ENCODE results near the gene ATP2B3. TPM values are rescaled to one million over a fixed set of nuclear protein-coding genes. Genes with fewer than 3 reads are reported as not detected.

ATP2B3 gene
- total RNA-seq, 1 donor from 2014 or later: 0.43 TPM

DNA sequence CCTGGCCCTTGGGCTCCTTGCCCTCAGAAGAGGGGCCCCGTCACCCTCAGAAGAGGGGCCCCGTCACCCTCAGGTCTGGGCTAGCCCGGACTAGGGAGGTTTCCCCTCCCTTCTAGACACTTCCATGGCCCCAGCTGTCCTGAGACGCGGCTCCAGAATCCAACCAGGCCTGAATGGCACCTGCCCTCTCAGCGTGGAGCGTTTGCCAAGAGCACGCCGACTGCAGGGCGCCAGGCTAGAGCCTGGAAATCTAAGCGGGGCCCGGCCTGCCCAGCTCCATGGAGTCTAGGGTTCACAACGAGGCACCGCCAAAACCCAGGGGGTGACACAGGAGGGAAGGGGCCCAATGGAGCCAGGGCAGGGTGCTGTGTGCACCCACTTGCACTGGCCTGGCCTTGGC lies 7.8 kb upstream of the ATP2B3 start:
- no peaks in the 10 kb centered on the region for H3K9me3 Mint-ChIP-seq
- H3K36me3 Mint-ChIP-seq: no peaks in the 10 kb centered on the region
- no peaks in the 10 kb centered on the region for H3K27me3 Mint-ChIP-seq
- DNase-seq (ENCODE audit: extremely low spot score, unreplicated experiment): no peak
- no peak overlapping the region for H3K4me3 Mint-ChIP-seq
- no peaks in the 10 kb centered on the region for H3K4me1 Mint-ChIP-seq (ENCODE audit: unreplicated experiment)
- no peak overlapping the region for H3K27ac Mint-ChIP-seq
- no peak for TF ChIP-seq CTCF (conservative IDR thresholded peaks at IDR 0.05)

DNA sequence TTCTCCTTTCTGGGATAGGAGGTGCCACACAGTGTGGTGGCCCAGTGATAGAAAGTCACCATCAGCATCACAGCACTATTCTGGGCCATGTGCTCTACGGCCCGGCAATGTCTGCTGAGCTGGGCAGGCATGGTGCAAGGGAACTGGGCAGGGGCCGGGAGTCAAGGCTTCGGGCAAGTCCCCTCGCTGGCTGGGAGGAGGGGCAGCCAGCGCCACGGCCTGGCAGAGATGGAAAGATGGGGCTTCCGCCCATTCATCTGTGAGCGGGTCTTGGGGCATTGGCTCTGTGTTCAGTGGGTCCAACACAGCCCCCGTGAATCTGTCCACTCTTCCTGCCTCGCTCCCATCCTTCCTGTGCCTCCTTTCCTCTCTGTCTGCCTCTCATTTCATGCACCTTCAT lies 7.1 kb upstream of the ATP2B3 start:
- peaks cover 4% of the 10 kb centered on the region for H3K27me3 Mint-ChIP-seq
- H3K27ac Mint-ChIP-seq: no peak overlapping the region
- no peaks in the 10 kb centered on the region for H3K4me1 Mint-ChIP-seq (ENCODE audit: unreplicated experiment)
- no peaks in the 10 kb centered on the region for H3K9me3 Mint-ChIP-seq
- DNase-seq (ENCODE audit: extremely low spot score, unreplicated experiment): no peak
- H3K36me3 Mint-ChIP-seq: no peaks in the 10 kb centered on the region
- no peak for TF ChIP-seq CTCF (conservative IDR thresholded peaks at IDR 0.05)
- H3K4me3 Mint-ChIP-seq: no peak overlapping the region

DNA sequence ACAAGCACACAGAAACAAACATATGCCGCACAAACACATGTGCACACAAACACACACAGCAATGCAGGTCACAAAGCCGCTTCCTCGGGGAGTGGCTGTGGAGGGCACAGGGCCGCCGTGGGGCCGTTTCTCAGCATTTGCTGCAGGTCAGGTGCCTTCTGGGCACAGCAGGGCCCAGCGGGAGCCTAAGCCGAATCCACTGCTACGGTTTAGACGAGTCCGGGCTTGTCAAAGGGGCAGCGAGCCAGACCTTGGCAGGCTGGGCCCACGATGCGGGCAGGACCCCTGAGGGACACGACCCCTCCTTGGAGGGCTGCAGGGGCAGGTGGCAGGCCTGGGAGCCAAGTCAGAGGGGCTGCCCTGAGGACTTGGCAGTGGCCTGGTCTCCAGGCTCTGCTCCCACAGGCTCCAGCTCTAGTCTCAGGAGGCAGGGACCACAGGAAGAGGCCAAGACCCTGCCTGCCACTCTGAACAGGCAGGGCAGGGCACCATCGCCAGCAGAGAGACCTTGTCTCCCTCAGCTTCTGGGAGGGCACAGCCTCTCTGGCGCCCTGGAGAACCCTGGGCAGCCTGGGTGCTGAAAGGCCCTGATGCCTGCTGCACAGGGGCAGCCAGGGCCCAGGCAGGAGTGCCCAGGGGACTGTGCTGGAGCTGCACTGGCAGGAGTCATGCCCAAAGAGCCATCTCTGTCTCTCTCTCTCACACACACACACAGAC lies 5.5 kb upstream of the ATP2B3 start:
- no peaks in the 10 kb centered on the region for H3K9me3 Mint-ChIP-seq
- H3K4me3 Mint-ChIP-seq: no peak overlapping the region
- H3K27ac Mint-ChIP-seq: no peak overlapping the region
- H3K4me1 Mint-ChIP-seq (ENCODE audit: unreplicated experiment): no peaks in the 10 kb centered on the region
- H3K27me3 Mint-ChIP-seq: peaks cover 18% of the 10 kb centered on the region
- DNase-seq (ENCODE audit: extremely low spot score, unreplicated experiment): no peak
- TF ChIP-seq CTCF (conservative IDR thresholded peaks at IDR 0.05): no peak
- H3K36me3 Mint-ChIP-seq: no peaks in the 10 kb centered on the region

GRCh38 chrX:153512501-153512893 lies 4.9 kb upstream of the ATP2B3 start:
- Mint-ChIP-seq H3K27ac (no peak overlapping the region), H3K4me1 (ENCODE audit: unreplicated experiment) (no peaks in the 10 kb centered on the region), H3K36me3 (no peaks in the 10 kb centered on the region), H3K9me3 (no peaks in the 10 kb centered on the region), H3K4me3 (no peak overlapping the region), H3K27me3 (peaks cover 21% of the 10 kb centered on the region)
- no peak for TF ChIP-seq CTCF (conservative IDR thresholded peaks at IDR 0.05)
- no peak for DNase-seq (ENCODE audit: extremely low spot score, unreplicated experiment)

DNA sequence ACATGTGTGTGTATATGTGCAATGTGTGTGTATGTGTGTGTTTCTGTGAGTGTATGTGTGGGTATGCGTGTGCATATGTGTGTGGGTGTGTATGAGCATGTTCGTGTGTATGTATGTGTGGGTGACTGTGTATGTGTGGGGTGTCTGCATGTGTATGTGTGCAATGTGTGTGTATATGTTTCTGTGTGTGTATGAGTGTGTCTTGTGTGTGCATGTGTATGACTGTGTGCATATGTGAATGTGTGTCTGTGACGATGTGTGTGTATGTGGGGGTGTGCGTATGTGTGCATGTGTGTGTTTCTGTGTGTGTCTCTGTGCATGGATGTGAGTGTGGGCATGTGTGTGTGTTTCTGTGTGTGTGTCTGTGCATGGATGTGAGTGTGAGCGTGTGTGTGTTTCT lies 4.2 kb upstream of the ATP2B3 start:
- no peak for TF ChIP-seq CTCF (conservative IDR thresholded peaks at IDR 0.05)
- Mint-ChIP-seq H3K27ac (no peak overlapping the region), H3K9me3 (no peaks in the 10 kb centered on the region), H3K27me3 (peaks cover 22% of the 10 kb centered on the region), H3K4me1 (ENCODE audit: unreplicated experiment) (no peaks in the 10 kb centered on the region), H3K36me3 (no peaks in the 10 kb centered on the region), H3K4me3 (no peak overlapping the region)
- DNase-seq (ENCODE audit: extremely low spot score, unreplicated experiment): no peak
